ENCODE data around the gene CNPY1.

The CNPY1 gene

DNA sequence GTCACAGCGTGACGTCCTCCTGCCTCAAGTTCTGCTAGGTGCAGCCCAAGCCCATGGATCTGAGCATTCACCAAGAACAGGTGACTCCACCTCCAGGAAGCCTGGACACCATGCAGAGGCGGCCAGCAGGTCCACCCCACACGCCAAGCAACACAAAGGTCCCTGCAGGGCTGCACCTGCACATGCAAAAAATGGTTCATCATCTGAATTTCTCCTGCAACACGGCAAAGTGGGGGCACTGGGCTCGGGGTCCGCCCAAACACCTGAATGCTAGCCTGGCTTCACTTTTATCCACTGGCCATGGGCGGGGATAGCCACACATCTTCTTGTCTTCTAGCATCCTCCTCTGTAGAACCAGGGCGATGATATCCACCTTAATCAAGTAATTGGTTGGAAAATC, 28.9 kb downstream of the CNPY1 start:
- in situ Hi-C loops (cut with MboI; ENCODE audit: low pct_unique_long_range_greater_than_20kb, low sequenced_read_pairs, unreplicated experiment) = loop anchor here (10.0 kb wide), 1 partner anchor 63 kb away; the partner anchor contains the start of gene EN2
- TF ChIP-seq, protein P1, sequence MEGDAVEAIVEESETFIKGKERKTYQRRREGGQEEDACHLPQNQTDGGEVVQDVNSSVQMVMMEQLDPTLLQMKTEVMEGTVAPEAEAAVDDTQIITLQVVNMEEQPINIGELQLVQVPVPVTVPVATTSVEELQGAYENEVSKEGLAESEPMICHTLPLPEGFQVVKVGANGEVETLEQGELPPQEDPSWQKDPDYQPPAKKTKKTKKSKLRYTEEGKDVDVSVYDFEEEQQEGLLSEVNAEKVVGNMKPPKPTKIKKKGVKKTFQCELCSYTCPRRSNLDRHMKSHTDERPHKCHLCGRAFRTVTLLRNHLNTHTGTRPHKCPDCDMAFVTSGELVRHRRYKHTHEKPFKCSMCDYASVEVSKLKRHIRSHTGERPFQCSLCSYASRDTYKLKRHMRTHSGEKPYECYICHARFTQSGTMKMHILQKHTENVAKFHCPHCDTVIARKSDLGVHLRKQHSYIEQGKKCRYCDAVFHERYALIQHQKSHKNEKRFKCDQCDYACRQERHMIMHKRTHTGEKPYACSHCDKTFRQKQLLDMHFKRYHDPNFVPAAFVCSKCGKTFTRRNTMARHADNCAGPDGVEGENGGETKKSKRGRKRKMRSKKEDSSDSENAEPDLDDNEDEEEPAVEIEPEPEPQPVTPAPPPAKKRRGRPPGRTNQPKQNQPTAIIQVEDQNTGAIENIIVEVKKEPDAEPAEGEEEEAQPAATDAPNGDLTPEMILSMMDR (IDR thresholded peaks at IDR 0.05; ENCODE audit: extremely low read depth, insufficient read depth, missing control alignments) = no peak
- no peak for DNase-seq (ENCODE audit: low spot score)

DNA sequence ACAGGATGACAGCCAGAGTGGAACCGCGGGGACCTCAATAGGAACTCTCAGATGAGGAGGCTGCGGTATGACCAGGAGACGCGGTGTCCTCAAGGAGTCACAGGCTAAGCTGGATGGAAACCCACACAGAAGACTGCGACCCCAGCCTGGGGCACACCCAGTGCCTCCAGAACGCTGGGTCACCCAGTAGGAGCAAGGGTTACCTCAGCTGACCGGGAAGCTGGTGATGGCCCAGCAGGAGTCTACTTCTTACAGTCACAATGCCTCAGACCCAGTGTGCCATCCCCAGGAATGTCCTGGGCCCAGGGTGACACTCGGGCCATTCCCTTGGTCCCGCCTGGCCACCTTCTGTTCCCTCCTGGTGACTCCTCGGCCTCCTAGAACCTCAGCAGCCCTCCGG, 29.9 kb downstream of the CNPY1 start:
- TF ChIP-seq, protein P1 (IDR thresholded peaks at IDR 0.05; ENCODE audit: extremely low read depth, insufficient read depth, missing control alignments) = no peak
- no peak for DNase-seq (ENCODE audit: low spot score)
- in situ Hi-C loops (cut with MboI; ENCODE audit: low pct_unique_long_range_greater_than_20kb, low sequenced_read_pairs, unreplicated experiment) = loop anchor here (10.0 kb wide), 1 partner anchor 62 kb away; the partner anchor contains the start of gene EN2

DNA sequence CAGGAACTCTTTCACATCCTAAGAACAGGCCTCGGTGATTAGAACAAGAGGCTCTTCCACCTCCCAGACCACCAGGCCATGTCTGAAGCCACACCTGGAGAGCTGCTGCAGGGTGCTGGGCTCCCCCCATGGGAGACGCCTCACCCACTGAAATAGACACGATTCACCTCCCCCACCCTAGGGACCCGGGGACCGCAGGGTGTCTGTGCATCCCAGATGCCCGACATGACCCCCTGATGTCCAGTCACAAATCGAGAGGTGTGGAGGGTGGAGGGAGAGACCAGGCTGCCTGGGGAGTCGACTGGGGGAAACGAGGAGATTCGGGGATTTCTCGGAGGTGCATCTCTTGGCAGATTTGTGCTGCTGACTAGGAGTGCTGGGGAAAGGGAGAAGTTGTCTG, 31.0 kb downstream of the CNPY1 start:
- in situ Hi-C loops (cut with MboI; ENCODE audit: low pct_unique_long_range_greater_than_20kb, low sequenced_read_pairs, unreplicated experiment) = loop anchor here (10.0 kb wide), 1 partner anchor 61 kb away; the partner anchor contains the start of gene EN2
- DNase-seq (ENCODE audit: low spot score) = no peak
- TF ChIP-seq, protein P1 (IDR thresholded peaks at IDR 0.05; ENCODE audit: extremely low read depth, insufficient read depth, missing control alignments) = no peak

DNA sequence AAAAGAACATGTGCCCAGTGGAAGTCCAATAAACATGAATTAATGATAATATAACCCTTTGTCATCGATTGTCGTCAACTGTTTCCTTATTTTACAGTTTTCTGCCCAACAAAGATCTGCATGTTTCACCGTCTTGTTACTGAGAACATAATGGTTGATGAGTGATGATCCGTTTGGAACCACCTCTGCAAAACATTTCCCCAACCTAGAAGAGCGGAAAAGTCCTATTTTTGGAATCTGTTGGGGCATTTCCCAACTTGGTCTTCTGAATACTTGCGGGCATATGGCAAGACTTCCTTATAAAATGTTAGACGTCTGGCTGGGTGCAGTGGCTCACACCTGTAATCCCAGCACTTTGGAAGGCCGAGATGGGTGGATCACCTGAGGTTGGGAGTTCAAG, 32.1 kb downstream of the CNPY1 start:
- in situ Hi-C loops (cut with MboI; ENCODE audit: low pct_unique_long_range_greater_than_20kb, low sequenced_read_pairs, unreplicated experiment) = loop anchor here (10.0 kb wide), 1 partner anchor 59 kb away; the partner anchor contains the start of gene EN2
- TF ChIP-seq, protein P1 (IDR thresholded peaks at IDR 0.05; ENCODE audit: extremely low read depth, insufficient read depth, missing control alignments) = no peak
- no peak for DNase-seq (ENCODE audit: low spot score)

DNA sequence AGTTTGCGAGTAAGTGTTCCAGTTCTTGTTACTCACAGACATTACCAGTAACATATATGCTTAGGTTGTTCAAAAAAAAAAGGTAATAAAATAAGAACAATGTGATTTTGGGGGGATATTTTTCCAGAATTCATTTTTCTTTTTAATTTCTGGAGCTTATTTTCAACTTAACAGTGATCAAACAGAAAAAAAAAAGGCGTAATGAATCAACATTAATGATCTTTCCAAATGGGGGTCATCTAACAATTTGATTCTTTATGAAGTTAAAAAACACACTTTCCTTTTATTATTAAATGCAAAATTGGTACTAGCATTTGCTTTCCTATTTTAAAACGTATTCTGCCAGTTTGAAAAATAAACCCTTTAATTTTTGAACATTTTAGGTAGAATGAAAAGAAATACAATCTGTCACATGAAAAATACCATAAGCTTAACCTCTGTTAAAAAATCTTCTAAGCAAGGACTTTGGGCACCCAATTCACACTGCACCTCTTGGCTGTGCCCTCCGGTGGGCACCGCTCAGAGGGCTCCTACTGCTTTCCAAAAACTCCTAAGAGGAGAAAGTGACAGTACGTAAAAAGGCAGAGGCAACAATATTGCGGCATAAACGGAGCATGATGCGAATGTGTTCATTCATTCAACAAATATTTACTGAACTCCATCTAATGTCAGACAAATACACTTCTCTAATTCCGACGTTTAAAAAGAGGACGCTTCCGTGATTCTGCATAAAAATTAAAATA, 32.6 kb downstream of the CNPY1 start:
- TF ChIP-seq, protein P1 (IDR thresholded peaks at IDR 0.05; ENCODE audit: extremely low read depth, insufficient read depth, missing control alignments) = no peak
- in situ Hi-C loops (cut with MboI; ENCODE audit: low pct_unique_long_range_greater_than_20kb, low sequenced_read_pairs, unreplicated experiment) = loop anchor here (10.0 kb wide), 1 partner anchor 59 kb away; the partner anchor contains the start of gene EN2
- no peak for DNase-seq (ENCODE audit: low spot score)

DNA sequence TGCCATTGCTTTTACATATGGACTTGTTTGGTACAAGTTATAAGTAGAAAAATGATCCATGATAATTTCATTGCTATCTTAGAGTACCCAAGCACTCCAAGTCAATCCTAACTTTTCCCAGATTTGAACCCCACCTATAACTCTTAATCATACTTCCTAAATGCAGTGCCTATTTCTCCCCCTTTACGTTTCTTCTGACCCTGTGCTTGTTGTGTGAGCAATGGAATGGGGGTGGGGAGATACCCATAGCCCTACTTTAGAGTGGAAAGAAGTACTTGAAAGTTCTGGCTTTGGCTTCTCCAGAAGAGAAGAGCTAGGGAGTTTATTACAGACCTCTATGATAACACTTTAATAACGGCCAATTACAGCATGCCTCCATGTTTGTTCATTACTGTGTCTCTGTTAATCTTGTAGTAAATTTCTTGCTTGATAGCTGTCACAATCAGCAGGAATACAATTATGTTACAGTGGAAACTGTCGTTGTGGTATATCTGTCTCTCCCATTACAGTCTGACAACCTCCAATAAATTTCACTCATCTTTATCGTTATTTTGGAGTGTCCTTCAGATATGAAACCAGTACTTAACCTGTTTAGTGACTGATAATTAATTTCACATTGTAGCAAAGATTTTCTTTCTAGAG, 34.0 kb downstream of the CNPY1 start:
- TF ChIP-seq, protein P1 (IDR thresholded peaks at IDR 0.05; ENCODE audit: extremely low read depth, insufficient read depth, missing control alignments) = no peak
- in situ Hi-C loops (cut with MboI; ENCODE audit: low pct_unique_long_range_greater_than_20kb, low sequenced_read_pairs, unreplicated experiment) = loop anchor here (10.0 kb wide), 1 partner anchor 58 kb away; the partner anchor contains the start of gene EN2
- DNase-seq (ENCODE audit: low spot score) = no peak

Data from GM13977 (cell line).